HEK293T (cell line): Measurements from ENCODE around the gene NUP160.

ENCODE experiments used
- BHLHE40 ChIP-seq: fragments of 450-650 bp; IDR thresholded peaks from 2 replicates; pipeline ENCODE4 v1.6.1; 2016; ENCODE audit warnings: mild to moderate bottlenecking, moderate library complexity, borderline replicate concordance
- FOXM1 ChIP-seq: fragments of 450-650 bp; IDR thresholded peaks from 2 replicates; pipeline ENCODE4 v1.6.1; 2017; ENCODE audit warnings: mild to moderate bottlenecking, borderline replicate concordance
- HDGF ChIP-seq: fragments of 450-650 bp; IDR thresholded peaks from 2 replicates; pipeline ENCODE4 v1.6.1; 2017; ENCODE audit warnings: antibody characterized with exemption, borderline replicate concordance
- L3MBTL2 ChIP-seq: fragments of 450-650 bp; conservative IDR thresholded peaks from 2 replicates; pipeline ENCODE4 v1.6.1; 2016; ENCODE audit warnings: mild to moderate bottlenecking
- LEF1 ChIP-seq: fragments of 450-650 bp; IDR thresholded peaks from 2 replicates; pipeline ENCODE4 v1.6.1; 2017; ENCODE audit warnings: mild to moderate bottlenecking, borderline replicate concordance
- NFRKB ChIP-seq: fragments of 450-650 bp; IDR thresholded peaks from 2 replicates; pipeline ENCODE4 v1.6.1; 2016; ENCODE audit warnings: mild to moderate bottlenecking, moderate library complexity
- SP1 ChIP-seq: fragments of 450-650 bp; IDR thresholded peaks from 2 replicates; pipeline ENCODE4 v1.6.1; 2017
- SUZ12 ChIP-seq: fragments of 450-650 bp; IDR thresholded peaks from 2 replicates; pipeline ENCODE4 v1.6.1; 2016; ENCODE audit warnings: mild to moderate bottlenecking

DNA sequence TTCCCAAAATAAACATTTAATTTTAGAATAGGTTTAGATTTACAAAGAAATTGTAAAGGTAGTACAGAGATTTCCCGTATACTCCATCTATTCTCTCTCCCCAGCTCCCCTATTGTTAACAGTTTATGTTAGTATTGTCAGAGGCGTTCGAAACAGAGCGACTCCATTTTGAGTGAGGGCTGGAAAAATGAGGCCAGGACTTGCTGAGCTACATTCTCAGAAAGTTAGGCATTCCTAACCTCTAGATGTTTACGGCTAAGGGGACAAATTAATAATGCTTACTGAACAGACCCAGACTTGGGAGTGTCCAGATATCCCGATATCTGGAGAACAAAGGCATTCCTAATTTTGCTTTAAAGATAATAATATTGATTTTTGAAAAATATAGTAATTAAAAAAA lies 12.4 kb upstream of the NUP160 start:
- TF ChIP-seq SP1 (no peak), HDGF (no peak), L3MBTL2 (no peak), LEF1 (no peak), BHLHE40 (no peak), SUZ12 (no peak), NFRKB (no peak), FOXM1 (no peak)
